Peyer's patch (tissue), 4 donors: ENCODE measurements around the gene MSI2. TPM values are rescaled to one million over a fixed set of nuclear protein-coding genes. Genes with fewer than 3 reads are reported as not detected.

Experiments
- DNase-seq, 3 donors: peaks; one replicate each; pipeline ENCODE4 v3.0.0-alpha.2; 2017 to 2019
- H3K27ac ChIP-seq, 4 donors: fragments of 200-600 bp; sonication (generic); one replicate each; pipeline ENCODE4 v1.5.1; 2016 to 2019
- H3K27me3 ChIP-seq, 2 donors: fragments of 200-600 bp; sonication (generic); one replicate each; pipeline ENCODE4 v1.5.1; 2019
- H3K36me3 ChIP-seq, 3 donors: fragments of 200-600 bp; sonication (generic); one replicate each; pipeline ENCODE4 v1.5.1; 2016 to 2019
- H3K4me1 ChIP-seq, 4 donors: fragments of 200-600 bp; sonication (generic); one replicate each; pipeline ENCODE4 v1.5.1; 2016 to 2019
- H3K4me3 ChIP-seq, 4 donors: fragments of 200-600 bp; sonication (generic); 1 replicate in 3 of 4; 2 replicates in 1 of 4; pipeline ENCODE4 v1.5.1; 2016 to 2019; ENCODE audit warnings: mild to moderate bottlenecking in 1 of 4
- H3K9me3 ChIP-seq, 4 donors: fragments of 200-600 bp; sonication (generic); one replicate each; pipeline ENCODE4 v1.5.1; 2016 to 2019; ENCODE audit warnings: mild to moderate bottlenecking in 1 of 4
- CTCF ChIP-seq, 6 experiments: fragments of 450-650 bp in 4 of 6; fragments of 200-600 bp in 2 of 6; sonication (generic) in 1 of 6; IDR thresholded peaks; one replicate each; pipeline ENCODE4 v1.5.1; 2017 to 2019; ENCODE audit warnings: antibody characterized with exemption in 6 of 6, mild to moderate bottlenecking in 3 of 6, moderate library complexity in 1 of 6
- POLR2A ChIP-seq, 2 donors: fragments of 450-650 bp; IDR thresholded peaks; one replicate each; pipeline ENCODE4 v1.5.1; 2017; ENCODE audit warnings: antibody characterized with exemption in 2 of 2, mild to moderate bottlenecking in 2 of 2, moderate library complexity in 2 of 2
- total RNA-seq, 4 donors: library from RNA; depleted of rRNA; stranded (reverse); fragments of >200 nt; gene quantifications; one replicate each; pipeline ENCODE4 v1.1.0, GENCODE V29; 2016

The MSI2 gene
- total RNA-seq, 4 donors from 2014 or later: 25.9 to 39.0 (median 29.2) TPM

- Histone ChIP-seq H3K4me3 (no peak overlapping the region), H3K4me1 (peaks cover 0 to 15% (median 3%) of the 10 kb centered on the region in 4 donors), H3K9me3 (no peaks in the 10 kb centered on the region), H3K36me3 (no peaks in the 10 kb centered on the region), H3K27ac (peak overlapping the region in 1 of 4 donors; percentile 68), H3K27me3 (no peaks in the 10 kb centered on the region)
- no peak for TF ChIP-seq CTCF (IDR thresholded peaks at IDR 0.05)
- no peak for TF ChIP-seq POLR2A (IDR thresholded peaks at IDR 0.05)
- DNase-seq: no peak
These were observed 373.6 kb downstream of the MSI2 start for GRCh38 chr17:57629886-57630285.

- no peak for DNase-seq
- H3K27me3 ChIP-seq: no peaks in the 10 kb centered on the region
- H3K4me3 ChIP-seq: no peak overlapping the region
- H3K36me3 ChIP-seq: no peaks in the 10 kb centered on the region
- TF ChIP-seq CTCF (IDR thresholded peaks at IDR 0.05) (no peak), POLR2A (IDR thresholded peaks at IDR 0.05) (no peak)
- H3K4me1 ChIP-seq: peaks cover 0 to 15% (median 3%) of the 10 kb centered on the region in 4 donors
- H3K27ac ChIP-seq: peak overlapping the region in 1 of 4 donors; percentile 38
- H3K9me3 ChIP-seq: no peaks in the 10 kb centered on the region
These were observed 374.4 kb downstream of the MSI2 start for GRCh38 chr17:57630736-57631135.

GRCh38 chr17:57631871-57632270 lies 375.5 kb downstream of the MSI2 start:
- Histone ChIP-seq H3K27me3 (no peaks in the 10 kb centered on the region), H3K27ac (no peak overlapping the region), H3K4me3 (no peak overlapping the region), H3K36me3 (no peaks in the 10 kb centered on the region), H3K9me3 (no peaks in the 10 kb centered on the region), H3K4me1 (peaks cover 0 to 22% (median 3%) of the 10 kb centered on the region in 4 donors)
- TF ChIP-seq CTCF (IDR thresholded peaks at IDR 0.05) (no peak), POLR2A (IDR thresholded peaks at IDR 0.05) (no peak)
- DNase-seq: no peak

- no peak overlapping the region for H3K4me3 ChIP-seq
- H3K9me3 ChIP-seq: no peaks in the 10 kb centered on the region
- no peak overlapping the region for H3K27ac ChIP-seq
- no peak for DNase-seq
- H3K27me3 ChIP-seq: no peaks in the 10 kb centered on the region
- H3K36me3 ChIP-seq: no peaks in the 10 kb centered on the region
- peaks cover 0 to 22% (median 3%) of the 10 kb centered on the region in 4 donors for H3K4me1 ChIP-seq
- no peak for TF ChIP-seq CTCF (IDR thresholded peaks at IDR 0.05)
- no peak for TF ChIP-seq POLR2A (IDR thresholded peaks at IDR 0.05)
These were observed 376.0 kb downstream of the MSI2 start for GRCh38 chr17:57632294-57632693.

- peaks cover 0 to 20% (median 3%) of the 10 kb centered on the region in 4 donors for H3K4me1 ChIP-seq
- no peaks in the 10 kb centered on the region for H3K36me3 ChIP-seq
- TF ChIP-seq POLR2A (IDR thresholded peaks at IDR 0.05) (no peak), CTCF (IDR thresholded peaks at IDR 0.05) (no peak)
- H3K27me3 ChIP-seq: no peaks in the 10 kb centered on the region
- H3K9me3 ChIP-seq: no peaks in the 10 kb centered on the region
- H3K27ac ChIP-seq: no peak overlapping the region
- DNase-seq: no peak
- H3K4me3 ChIP-seq: no peak overlapping the region
These were observed 376.9 kb downstream of the MSI2 start for GRCh38 chr17:57633236-57633635.
